GM11168 (cell line): ENCODE measurements around the gene CYP3A5.
"Not testable (repeated sequence)": the region's sequence is repeated elsewhere in the genome, so short reads cannot be mapped to it uniquely, and the experiment has no call there.

Source experiments
- in situ Hi-C: fragments of 300-500 bp; cut with MboI; formaldehyde crosslinking; loops from one replicate; pipeline ENCODE4 v1.12.0; 2022; ENCODE audit warnings: low sequenced_read_pairs; ENCODE audit not compliant: unreplicated experiment

CYP3A5 gene

GRCh38 chr7:99685871-99686608, 6.2 kb upstream of the CYP3A5 start:
- in situ Hi-C loops, result not testable (repeated sequence)

- in situ Hi-C loops, result no loop called here
Measured at GRCh38 chr7:99685129-99685758, 5.4 kb upstream of the CYP3A5 start.

GRCh38 chr7:99679032-99679399, 780 bp downstream of the CYP3A5 start:
- in situ Hi-C loops, result no loop called here

- in situ Hi-C loops, result no loop called here
Measured at GRCh38 chr7:99677648-99678045, 2.1 kb downstream of the CYP3A5 start.

GRCh38 chr7:99677013-99677647, 2.7 kb downstream of the CYP3A5 start:
- in situ Hi-C loops, result no loop called here

- in situ Hi-C loops, result no loop called here
Measured at GRCh38 chr7:99674995-99675742, 4.6 kb downstream of the CYP3A5 start.

GRCh38 chr7:99672573-99672972, 7.2 kb downstream of the CYP3A5 start:
- in situ Hi-C loops, result no loop called here

- in situ Hi-C loops, result no loop called here
Measured at GRCh38 chr7:99669782-99670181, 10.0 kb downstream of the CYP3A5 start.

GRCh38 chr7:99668541-99668940, 11.3 kb downstream of the CYP3A5 start:
- in situ Hi-C loops, result no loop called here

- in situ Hi-C loops, result no loop called here
Measured at GRCh38 chr7:99667179-99667578, 12.6 kb downstream of the CYP3A5 start.

GRCh38 chr7:99666013-99666395, 13.8 kb downstream of the CYP3A5 start:
- in situ Hi-C loops, result no loop called here

GRCh38 chr7:99665312-99666012, 14.3 kb downstream of the CYP3A5 start:
- in situ Hi-C loops, result no loop called here

GRCh38 chr7:99657879-99658278, 21.9 kb downstream of the CYP3A5 start:
- in situ Hi-C loops, result not testable (repeated sequence)

- in situ Hi-C loops, result not testable (repeated sequence)
Measured at GRCh38 chr7:99654626-99655025, 25.2 kb downstream of the CYP3A5 start.

GRCh38 chr7:99653754-99654153, 26.0 kb downstream of the CYP3A5 start:
- in situ Hi-C loops, result no loop called here

- in situ Hi-C loops, result not testable (repeated sequence)
Measured at GRCh38 chr7:99653269-99653668, 26.5 kb downstream of the CYP3A5 start.

- in situ Hi-C loops, result no loop called here
Measured at GRCh38 chr7:99652671-99653070, 27.1 kb downstream of the CYP3A5 start.

GRCh38 chr7:99651290-99651689, 28.5 kb downstream of the CYP3A5 start:
- in situ Hi-C loops, result no loop called here

- in situ Hi-C loops, result no loop called here
Measured at GRCh38 chr7:99648843-99649242, 31.0 kb downstream of the CYP3A5 start.

- in situ Hi-C loops, result no loop called here
Measured at GRCh38 chr7:99645590-99645989, 34.2 kb downstream of the CYP3A5 start.
